Activated T-cell treated with anti-CD3 and anti-CD28 coated beads, Interleukin-2, amount 50 U/mL, for 4 hours (primary cell): Measurements from ENCODE around the gene CLIP2. TPM values are rescaled to one million over a fixed set of nuclear protein-coding genes. Genes with fewer than 3 reads are reported as not detected.
A peak's percentile ranks its signal among the peaks of the same experiment; 100 is the strongest.
"Not testable (repeated sequence)": the region's sequence is repeated elsewhere in the genome, so short reads cannot be mapped to it uniquely, and the experiment has no call there.

Experiments used
- ATAC-seq, 2 donors: fragments of 200-7000 bp; cut with Tn5 transposase; one replicate each; pipeline ENCODE4 v1.10.0; 2021
- DNase-seq: peaks from one replicate; pipeline ENCODE4 v3.0.0-alpha.2; 2020
- H3K27me3 Mint-ChIP-seq: one replicate; pipeline ENCODE4 v1.8.0; 2021; ENCODE audit warnings: low read depth, mixed read lengths
- H3K36me3 Mint-ChIP-seq: one replicate; pipeline ENCODE4 v1.8.0; 2022; ENCODE audit warnings: mixed read lengths; ENCODE audit not compliant: insufficient read depth
- H3K4me1 Mint-ChIP-seq: one replicate; pipeline ENCODE4 v1.8.0; 2021; ENCODE audit warnings: low read depth, mixed read lengths
- H3K4me3 Mint-ChIP-seq: one replicate; pipeline ENCODE4 v1.8.0; 2021; ENCODE audit warnings: mild to moderate bottlenecking, moderate library complexity, mixed read lengths
- H3K9me3 Mint-ChIP-seq: one replicate; pipeline ENCODE4 v1.8.0; 2021; ENCODE audit warnings: mixed read lengths
- total RNA-seq, 3 donors: library from RNA; stranded (reverse); gene quantifications; one replicate each; pipeline ENCODE4 v1.2.1, GENCODE V29; 2021

Gene CLIP2
- total RNA-seq, 3 donors from 2014 or later, result 1.2 to 2.5 (median 1.4) TPM

DNA sequence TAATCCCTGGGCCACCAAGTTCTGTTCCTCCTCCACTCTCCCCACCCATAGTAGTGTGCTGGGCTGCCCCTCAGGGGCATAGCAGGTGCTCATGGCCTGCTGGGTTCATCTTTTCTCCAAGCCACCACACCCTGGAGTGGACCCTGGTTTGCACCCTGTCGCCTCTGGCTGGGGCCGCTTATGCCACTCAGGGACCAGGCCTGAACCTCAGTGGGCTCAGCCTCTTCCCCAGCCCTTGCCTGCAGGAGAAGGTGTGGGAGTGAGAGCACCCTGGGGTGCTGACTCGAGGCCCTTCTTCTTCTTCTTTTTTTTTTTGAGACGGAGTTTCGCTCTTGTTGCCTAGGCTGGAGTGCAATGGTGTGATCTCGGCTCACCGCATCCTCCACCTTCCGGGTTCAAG, 10.2 kb downstream of the CLIP2 start:
- no peaks in the 10 kb centered on the region for H3K27me3 Mint-ChIP-seq
- no peaks in the 10 kb centered on the region for H3K9me3 Mint-ChIP-seq
- H3K4me1 Mint-ChIP-seq, result no peaks in the 10 kb centered on the region
- DNase-seq (no peak), ATAC-seq (no peak)
- H3K36me3 Mint-ChIP-seq, result no peaks in the 10 kb centered on the region
- H3K4me3 Mint-ChIP-seq, result no peak overlapping the region

DNA sequence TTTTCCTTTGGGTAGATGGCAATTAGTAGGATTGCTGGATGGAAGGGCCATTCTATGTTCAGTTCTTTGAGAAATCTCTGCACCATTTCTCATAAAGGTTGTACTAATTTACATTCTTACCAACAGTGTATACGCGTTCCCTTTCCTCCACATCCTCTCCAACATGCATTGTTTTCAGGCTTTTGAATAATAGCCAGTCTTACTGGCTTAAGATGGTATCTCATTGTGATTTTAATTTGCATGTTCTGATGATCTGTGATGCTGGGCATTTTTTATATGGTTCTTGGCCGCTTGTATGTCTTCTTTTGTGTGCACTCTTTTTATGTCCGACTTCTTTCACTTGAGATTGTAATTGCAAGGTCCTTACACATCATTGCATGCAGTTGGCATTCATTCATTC, 11.7 kb downstream of the CLIP2 start:
- Mint-ChIP-seq H3K4me3 (no peak overlapping the region), H3K36me3 (no peaks in the 10 kb centered on the region), H3K4me1 (no peaks in the 10 kb centered on the region), H3K9me3 (no peaks in the 10 kb centered on the region), H3K27me3 (peaks cover 2% of the 10 kb centered on the region)
- ATAC-seq (no peak), DNase-seq (no peak)

DNA sequence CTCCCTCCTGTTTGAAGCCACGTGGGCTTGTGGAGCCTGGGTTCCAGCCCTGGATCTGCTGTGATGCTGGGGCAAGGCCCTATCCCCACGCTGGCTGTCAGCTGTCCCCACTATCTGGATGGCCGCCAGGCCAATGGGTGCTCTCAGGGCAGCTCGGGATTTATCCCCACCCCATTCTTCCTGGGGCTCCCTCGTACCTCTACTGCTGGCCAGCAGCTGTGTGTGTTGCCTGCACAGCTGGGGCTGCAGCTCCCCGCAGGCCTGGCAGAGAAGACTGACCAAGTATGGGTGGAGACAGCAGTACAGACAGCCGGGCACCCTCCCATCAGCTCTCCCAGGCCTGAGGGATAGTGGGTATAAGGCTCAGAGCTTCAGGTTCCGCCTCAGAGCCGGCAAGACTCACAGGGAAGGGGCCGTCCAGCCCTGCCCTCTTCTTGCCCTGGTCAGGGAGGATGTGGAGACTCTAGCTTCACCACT, 13.6 kb downstream of the CLIP2 start:
- ATAC-seq (no peak), DNase-seq (no peak)
- H3K27me3 Mint-ChIP-seq, result peaks cover 7% of the 10 kb centered on the region
- peaks cover 12% of the 10 kb centered on the region for H3K4me1 Mint-ChIP-seq
- H3K36me3 Mint-ChIP-seq, result no peaks in the 10 kb centered on the region
- H3K9me3 Mint-ChIP-seq, result no peaks in the 10 kb centered on the region
- no peak overlapping the region for H3K4me3 Mint-ChIP-seq

DNA sequence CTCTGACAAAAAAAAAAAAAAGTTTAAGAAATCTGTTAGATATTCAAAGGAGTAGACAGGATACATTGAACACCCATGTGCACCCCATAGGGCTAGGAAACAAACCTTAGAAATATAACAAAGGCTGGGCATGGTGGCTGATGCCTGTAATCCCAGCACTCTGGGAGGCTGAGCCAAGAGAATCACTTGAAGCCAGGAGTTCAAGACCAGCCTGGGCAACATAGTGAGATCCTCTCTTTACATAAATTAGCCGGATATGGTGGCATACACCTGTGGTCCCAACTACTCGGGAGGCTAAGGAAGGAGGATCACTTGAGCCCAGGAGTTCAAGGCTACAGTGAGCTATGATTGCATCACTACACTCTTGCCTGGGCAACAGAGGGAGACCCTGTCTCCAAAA, 15.3 kb downstream of the CLIP2 start:
- H3K27me3 Mint-ChIP-seq, result peaks cover 9% of the 10 kb centered on the region
- no peak for DNase-seq
- peaks cover 14% of the 10 kb centered on the region for H3K4me1 Mint-ChIP-seq
- no peaks in the 10 kb centered on the region for H3K36me3 Mint-ChIP-seq
- no peaks in the 10 kb centered on the region for H3K9me3 Mint-ChIP-seq
- H3K4me3 Mint-ChIP-seq, result no peak overlapping the region
- ATAC-seq, result no peak

DNA sequence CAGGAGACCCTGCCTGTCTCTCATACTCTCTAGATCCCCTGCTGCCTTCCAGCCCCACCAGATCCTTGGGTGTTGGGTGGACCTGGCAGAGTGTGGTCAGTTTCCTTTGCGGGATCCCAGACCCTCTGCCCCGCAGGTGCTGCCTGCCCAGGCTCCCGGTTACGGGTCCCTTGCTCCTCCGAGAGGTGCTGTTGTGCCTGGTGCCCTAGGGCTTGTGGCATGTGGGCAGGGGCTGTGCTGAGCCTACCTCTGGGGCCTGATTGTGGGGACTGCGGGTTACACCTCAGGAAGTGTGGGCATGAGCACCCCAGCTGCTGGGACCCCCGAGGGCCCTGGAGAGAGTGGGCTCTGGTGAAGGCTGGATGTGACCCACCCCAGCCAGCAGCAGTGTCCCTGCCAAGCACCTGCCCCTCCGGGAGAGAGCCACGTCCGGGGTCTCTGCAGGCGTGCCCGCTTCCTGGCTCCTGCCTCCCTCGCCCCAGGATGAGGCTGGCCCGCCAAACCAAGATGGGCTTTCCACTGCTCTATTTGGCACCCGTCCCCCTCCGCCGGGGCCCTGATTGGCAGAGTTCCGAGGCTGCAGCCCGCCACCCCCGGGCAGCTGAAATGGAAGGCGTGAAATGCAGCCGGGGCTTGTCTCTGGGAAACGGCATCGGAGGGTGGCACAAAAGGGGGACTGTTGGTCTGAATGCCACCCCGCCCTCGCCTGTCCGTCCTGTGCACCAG, 17.0 kb downstream of the CLIP2 start:
- Mint-ChIP-seq H3K4me3 (peak overlapping the region; percentile 55), H3K36me3 (no peaks in the 10 kb centered on the region), H3K9me3 (no peaks in the 10 kb centered on the region), H3K4me1 (peaks cover 14% of the 10 kb centered on the region), H3K27me3 (peaks cover 11% of the 10 kb centered on the region)
- ATAC-seq, result peak; percentile 35 to 55
- no peak for DNase-seq

DNA sequence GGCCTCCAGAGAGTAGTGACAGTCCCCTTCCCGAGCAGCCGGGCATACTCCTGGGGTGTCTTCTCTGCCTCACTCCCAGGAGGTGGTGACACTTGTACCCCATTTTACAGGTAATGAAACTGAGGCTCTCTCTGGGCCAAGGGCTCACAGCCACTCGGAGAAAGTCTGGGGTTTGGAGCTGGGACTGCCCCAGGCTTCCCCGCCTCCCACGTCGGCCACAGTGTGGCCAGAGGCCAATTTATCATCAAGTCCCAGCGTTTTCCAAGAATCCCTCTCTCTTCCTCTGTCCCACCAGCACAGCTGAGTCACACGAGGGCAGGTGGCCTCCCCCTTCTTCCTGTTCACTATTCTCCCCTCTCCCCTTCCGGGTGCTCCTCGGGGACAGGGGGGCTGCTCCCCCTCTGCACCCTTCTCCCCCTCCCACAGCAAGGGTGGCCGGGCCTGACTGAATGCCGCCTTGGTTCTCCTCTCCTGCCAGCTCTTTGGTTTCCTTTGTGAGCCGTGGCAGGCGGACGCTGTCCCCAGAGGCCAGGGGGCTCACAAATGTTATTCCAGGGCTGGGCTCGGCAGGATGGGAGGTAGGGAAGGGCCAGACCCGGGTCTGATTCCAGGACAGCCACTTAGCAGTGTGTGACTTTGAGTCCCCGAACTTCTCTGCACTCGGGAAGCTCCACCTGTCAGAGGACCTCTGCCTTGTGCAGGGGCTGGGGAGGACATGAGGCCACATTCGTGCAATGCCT, 17.7 kb downstream of the CLIP2 start:
- H3K27me3 Mint-ChIP-seq, result peaks cover 11% of the 10 kb centered on the region
- H3K36me3 Mint-ChIP-seq, result no peaks in the 10 kb centered on the region
- peak; percentile 42 to 54 for ATAC-seq
- no peaks in the 10 kb centered on the region for H3K9me3 Mint-ChIP-seq
- H3K4me1 Mint-ChIP-seq, result peaks cover 17% of the 10 kb centered on the region
- no peak for DNase-seq
- H3K4me3 Mint-ChIP-seq, result peak overlapping the region; percentile 55

DNA sequence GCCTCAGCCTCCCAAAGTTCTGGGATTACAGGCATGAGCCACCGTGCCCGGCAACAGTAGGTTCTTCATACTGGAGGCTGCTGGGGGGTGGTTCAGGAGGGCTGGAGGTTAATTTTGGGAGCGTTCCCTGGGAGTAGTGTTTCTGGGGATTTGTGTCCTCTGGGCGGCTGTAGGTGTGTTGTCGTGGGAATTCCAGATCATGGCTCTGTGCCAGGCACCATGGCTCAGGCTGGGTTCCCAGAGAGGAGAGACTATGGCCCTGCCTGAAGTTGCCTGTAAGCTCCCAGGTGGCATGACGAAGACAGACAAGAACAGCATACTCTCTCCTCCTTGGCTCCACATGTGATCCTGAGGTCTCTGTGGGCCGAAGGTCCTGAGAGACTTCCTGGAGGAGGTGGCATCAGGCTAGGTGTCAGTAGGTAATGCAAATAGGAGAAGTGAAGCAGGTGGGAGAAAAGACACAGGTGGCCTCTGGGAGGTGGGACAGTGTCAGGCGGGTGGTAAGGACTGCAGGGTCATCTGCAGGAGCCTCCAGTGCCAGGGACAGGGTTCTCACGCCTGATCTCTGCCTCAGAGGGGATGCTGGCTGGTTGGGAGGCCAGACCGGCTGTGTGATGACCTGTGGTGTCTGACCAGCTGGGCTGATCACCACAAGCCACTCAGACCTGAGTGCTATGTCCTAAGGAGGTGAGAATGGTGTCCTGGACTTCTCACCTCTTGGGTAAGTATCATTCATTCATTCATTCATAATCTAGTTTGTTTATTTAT, 18.7 kb downstream of the CLIP2 start:
- peaks cover 17% of the 10 kb centered on the region for H3K4me1 Mint-ChIP-seq
- ATAC-seq (no peak), DNase-seq (no peak)
- H3K9me3 Mint-ChIP-seq, result no peaks in the 10 kb centered on the region
- H3K36me3 Mint-ChIP-seq, result no peaks in the 10 kb centered on the region
- H3K27me3 Mint-ChIP-seq, result peaks cover 11% of the 10 kb centered on the region
- H3K4me3 Mint-ChIP-seq, result no peak overlapping the region

DNA sequence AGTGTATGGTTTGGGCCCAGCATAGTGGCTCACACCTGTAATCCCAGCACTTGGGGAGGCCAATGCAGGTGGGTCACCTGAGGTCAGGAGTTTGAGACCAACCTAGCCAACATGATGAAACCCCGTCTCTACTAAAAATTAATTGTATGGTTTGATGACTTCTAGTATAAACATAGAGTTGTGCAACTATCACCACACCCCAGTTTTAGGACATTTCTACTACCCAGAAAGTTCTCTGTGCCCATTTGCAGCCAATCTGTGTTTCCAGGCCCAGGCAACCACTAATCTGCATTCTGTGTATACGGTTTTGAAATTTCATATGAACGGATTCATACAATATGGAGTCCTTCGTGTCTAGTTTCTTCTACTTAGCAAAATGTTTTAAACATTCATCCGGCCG, 20.0 kb downstream of the CLIP2 start:
- no peaks in the 10 kb centered on the region for H3K9me3 Mint-ChIP-seq
- no peaks in the 10 kb centered on the region for H3K36me3 Mint-ChIP-seq
- peaks cover 11% of the 10 kb centered on the region for H3K27me3 Mint-ChIP-seq
- ATAC-seq (no peak), DNase-seq (no peak)
- peaks cover 17% of the 10 kb centered on the region for H3K4me1 Mint-ChIP-seq
- H3K4me3 Mint-ChIP-seq, result no peak overlapping the region

DNA sequence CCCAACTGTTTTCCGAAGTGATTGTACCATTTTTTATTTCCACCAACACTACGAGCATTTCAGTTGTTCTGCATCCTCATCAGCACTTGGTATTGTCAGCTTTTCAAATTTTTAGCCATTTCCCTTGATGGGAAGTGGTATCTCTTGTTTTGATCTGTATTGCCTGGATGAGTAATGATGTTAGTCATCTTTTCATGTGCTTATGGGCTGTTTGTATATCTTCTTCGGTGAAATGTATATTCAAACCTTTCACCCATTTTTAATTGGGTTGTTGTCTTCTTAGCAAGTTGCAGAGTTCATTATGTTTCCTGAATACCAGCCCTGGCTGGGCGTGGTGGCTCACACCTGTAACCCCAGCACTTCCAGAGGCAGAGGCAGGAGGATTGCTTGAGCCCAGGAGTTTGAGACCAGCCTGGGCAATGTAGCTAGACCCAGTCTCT, 22.1 kb downstream of the CLIP2 start:
- no peaks in the 10 kb centered on the region for H3K9me3 Mint-ChIP-seq
- peaks cover 16% of the 10 kb centered on the region for H3K4me1 Mint-ChIP-seq
- ATAC-seq (peak in 1 of 2 donors; percentile 58), DNase-seq (no peak)
- H3K4me3 Mint-ChIP-seq, result no peak overlapping the region
- H3K27me3 Mint-ChIP-seq, result peaks cover 7% of the 10 kb centered on the region
- H3K36me3 Mint-ChIP-seq, result no peaks in the 10 kb centered on the region

DNA sequence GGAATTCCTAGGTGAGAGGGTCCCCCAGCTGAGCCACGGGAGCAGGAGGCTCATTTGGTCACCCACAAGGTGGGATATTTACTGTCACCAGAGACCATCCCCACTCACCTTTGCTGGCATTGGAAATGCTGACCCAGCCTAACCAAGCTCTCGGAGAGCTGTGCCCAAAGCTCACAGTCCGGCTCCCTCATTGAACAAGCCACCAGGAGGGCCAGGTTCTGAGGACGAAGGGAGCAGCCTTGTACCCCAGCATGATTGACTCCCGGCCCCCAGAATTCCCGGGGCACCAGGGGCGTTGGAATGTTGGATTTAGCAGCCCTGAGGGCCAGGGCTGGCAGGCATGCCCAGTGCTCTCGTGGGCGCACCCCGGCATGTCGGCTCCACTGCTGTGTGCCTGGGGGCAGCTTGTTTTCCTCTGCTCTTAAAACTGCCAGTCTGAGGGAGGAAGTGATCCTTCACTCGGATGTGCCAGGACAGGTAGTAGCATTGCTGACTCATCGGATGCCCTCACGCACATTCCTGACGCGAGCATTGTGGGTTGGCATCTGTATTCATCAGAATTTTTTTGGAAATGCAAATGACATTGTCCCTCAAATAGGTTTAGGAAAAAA, 23.3 kb downstream of the CLIP2 start:
- Mint-ChIP-seq H3K4me1 (peaks cover 7% of the 10 kb centered on the region), H3K9me3 (no peaks in the 10 kb centered on the region), H3K4me3 (no peak overlapping the region), H3K36me3 (no peaks in the 10 kb centered on the region), H3K27me3 (peaks cover 6% of the 10 kb centered on the region)
- ATAC-seq (no peak), DNase-seq (no peak)

DNA sequence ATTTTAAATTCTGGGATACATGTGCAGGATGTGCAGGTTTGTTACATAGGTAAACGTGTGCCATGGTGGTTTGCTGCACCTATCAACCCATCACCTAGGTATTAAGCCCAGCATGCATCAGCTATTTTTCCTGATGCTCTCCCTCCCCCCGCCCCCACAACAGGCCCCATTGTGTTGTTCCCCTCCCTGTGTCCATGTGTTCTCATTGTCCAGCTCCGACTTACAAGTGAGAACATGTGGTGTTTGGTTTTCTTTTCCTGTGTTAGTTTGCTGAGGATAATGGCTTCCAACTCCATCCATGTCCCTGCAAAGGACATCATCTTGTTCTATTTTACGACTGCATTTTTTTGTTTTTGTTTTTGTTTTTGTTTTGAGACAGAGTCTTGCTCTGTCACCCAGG, 26.7 kb downstream of the CLIP2 start:
- H3K4me1 Mint-ChIP-seq, H3K36me3 Mint-ChIP-seq, ATAC-seq: not testable (repeated sequence)

DNA sequence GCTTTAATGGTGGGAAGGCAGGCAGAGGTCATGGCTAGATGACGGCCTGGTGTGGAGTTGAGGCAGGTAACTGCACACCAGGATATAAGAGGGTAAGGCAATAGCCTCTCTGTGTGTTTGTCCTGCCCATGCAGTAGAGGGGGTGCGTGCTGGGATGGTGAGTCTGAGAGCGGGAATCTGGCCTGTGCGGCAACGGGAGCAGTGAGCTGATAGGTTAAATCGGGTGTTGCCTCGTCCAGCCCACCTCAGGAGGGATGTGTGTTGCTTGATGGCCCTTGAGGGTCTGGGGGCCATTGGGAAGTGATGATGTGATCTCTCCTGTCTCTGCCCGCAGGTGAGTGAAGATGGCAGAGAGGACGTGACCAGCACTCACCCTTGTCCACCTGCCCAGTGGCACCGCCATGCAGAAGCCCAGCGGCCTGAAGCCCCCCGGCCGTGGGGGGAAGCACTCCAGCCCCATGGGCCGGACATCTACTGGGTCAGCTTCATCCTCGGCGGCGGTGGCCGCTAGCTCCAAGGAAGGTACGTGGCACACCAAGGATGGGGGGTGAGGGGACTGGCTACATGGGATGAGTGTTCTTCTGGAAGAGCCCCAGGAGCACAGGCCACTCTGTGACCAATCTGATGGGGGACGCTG, 28.1 kb downstream of the CLIP2 start:
- Mint-ChIP-seq H3K4me1 (no peaks in the 10 kb centered on the region), H3K4me3 (no peak overlapping the region), H3K9me3 (no peaks in the 10 kb centered on the region), H3K27me3 (no peaks in the 10 kb centered on the region), H3K36me3 (no peaks in the 10 kb centered on the region)
- ATAC-seq (no peak), DNase-seq (no peak)

More for the DNA sequence above, 26.7 kb downstream of the CLIP2 start:
- H3K27me3 Mint-ChIP-seq, H3K9me3 Mint-ChIP-seq, H3K4me3 Mint-ChIP-seq, DNase-seq: not testable (repeated sequence)

DNA sequence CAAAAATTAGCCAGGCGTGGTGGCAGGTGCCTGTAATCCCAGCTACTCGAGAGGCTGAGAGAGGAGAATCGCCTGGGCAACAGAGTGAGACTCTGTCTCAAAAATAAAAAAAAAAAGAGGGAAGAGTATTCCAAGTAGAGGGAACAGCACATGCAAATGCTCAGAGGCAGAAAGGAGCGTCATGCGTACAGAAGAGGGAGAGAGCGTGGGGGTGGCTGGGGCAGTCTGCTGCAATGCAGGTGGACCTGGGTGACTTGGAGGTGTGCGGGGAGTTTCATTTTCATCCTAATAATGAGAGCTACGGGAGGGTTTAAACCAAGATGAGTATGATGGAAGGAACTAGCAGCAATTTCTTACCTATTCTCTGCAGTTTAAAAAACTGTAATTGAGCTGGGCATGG, 28.8 kb downstream of the CLIP2 start:
- no peaks in the 10 kb centered on the region for H3K36me3 Mint-ChIP-seq
- H3K4me1 Mint-ChIP-seq, result no peaks in the 10 kb centered on the region
- H3K4me3 Mint-ChIP-seq, result no peak overlapping the region
- H3K27me3 Mint-ChIP-seq, result no peaks in the 10 kb centered on the region
- no peak for DNase-seq
- H3K9me3 Mint-ChIP-seq, result no peaks in the 10 kb centered on the region
- no peak for ATAC-seq
